ENCODE data around the gene RHOBTB1.

DNA sequence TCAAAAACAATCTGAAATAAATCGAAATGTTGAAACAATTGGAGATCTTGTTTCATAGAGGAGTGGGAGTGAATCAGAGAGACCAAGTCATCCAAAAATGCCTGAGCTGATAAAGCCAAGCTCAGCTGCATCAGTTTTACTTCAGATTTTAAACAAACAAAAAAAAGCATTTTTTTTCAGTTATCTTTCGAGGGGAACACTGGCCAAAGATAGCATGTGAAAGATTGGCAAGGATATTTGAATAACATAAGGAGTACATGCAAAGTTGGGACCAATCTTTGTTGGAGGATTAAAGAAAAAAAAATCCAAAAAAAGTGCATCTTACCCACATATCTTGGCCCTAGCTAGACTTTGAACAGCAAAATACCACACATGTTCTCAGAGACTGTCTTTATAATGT lies 47.2 kb downstream of the RHOBTB1 start:
- no peak for TF ChIP-seq CTCF (conservative IDR thresholded peaks at IDR 0.05 in 1 of 2, IDR thresholded peaks at IDR 0.05 in 1 of 2; ENCODE audit: low read depth in 1 of 2, low read length in 2 of 2)
- no peak for TF ChIP-seq EZH2 (IDR thresholded peaks at IDR 0.05; ENCODE audit: low read length, missing control alignments)
